Neuron (in vitro differentiated cells): ENCODE measurements around the gene SP100.

ENCODE experiments used
- H2AFZ ChIP-seq: one replicate; pipeline ENCODE4 v1.6.1; 2013; ENCODE audit warnings: low read depth, mild to moderate bottlenecking, inconsistent platforms, low read length, moderate library complexity
- H3K27me3 ChIP-seq: one replicate; pipeline ENCODE4 v1.6.1; 2013; ENCODE audit warnings: low read length; ENCODE audit not compliant: insufficient read depth
- H3K36me3 ChIP-seq: one replicate; pipeline ENCODE4 v1.6.1; 2013; ENCODE audit warnings: low read length; ENCODE audit not compliant: insufficient read depth
- H3K4me1 ChIP-seq: one replicate; pipeline ENCODE4 v1.6.1; 2013; ENCODE audit warnings: low read length; ENCODE audit not compliant: insufficient read depth
- H3K4me3 ChIP-seq: 2 replicates; pipeline ENCODE4 v1.5.1; 2013; ENCODE audit warnings: mild to moderate bottlenecking, low read length, moderate library complexity
- H3K9me3 ChIP-seq: one replicate; pipeline ENCODE4 v1.6.1; 2013; ENCODE audit warnings: low read length

SP100 gene

DNA sequence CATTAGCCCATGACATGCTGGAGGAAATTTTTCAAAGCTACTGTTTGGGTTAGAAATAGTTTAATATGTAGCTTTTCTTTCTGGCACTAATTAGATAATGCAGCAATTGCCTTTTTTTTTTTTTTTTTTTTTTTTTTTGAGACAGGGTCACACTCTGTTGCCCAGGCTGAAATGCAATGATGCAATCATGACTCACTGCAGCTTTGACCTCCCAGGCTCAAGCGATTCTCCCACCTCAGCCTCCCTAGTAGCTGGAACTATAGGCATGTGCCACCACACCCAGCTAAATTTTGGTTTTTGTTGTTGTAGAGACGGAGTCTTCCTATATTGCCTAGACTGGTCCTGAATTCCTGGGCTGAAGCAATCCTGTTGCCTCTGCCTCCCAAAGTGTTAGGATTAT lies 136.2 kb downstream of the SP100 start:
- Histone ChIP-seq H3K27me3 (no peaks in the 10 kb centered on the region), H3K36me3 (no peaks in the 10 kb centered on the region), H3K4me1 (no peaks in the 10 kb centered on the region), H2AFZ (no peak overlapping the region), H3K4me3 (no peak overlapping the region), H3K9me3 (no peaks in the 10 kb centered on the region)

DNA sequence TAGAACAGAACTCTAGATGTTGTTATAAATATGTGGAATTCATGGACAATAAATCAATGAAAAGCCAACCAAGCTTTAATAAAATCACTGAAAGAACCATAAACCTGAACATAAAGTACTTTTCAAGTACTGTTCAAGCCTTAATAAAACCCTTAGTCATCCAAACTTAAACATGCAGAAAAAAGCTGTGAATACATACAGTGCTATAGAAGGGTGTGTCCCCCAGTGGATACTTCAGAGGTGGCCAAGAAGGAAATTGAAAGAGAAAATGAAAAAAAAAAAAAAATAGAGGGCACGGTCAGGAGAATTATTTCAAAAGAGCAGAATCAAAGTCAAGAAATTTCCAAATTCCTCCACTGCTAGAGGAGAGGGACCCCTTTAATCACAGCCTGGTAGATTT lies 141.1 kb downstream of the SP100 start:
- Histone ChIP-seq H3K27me3 (no peaks in the 10 kb centered on the region), H3K9me3 (no peaks in the 10 kb centered on the region), H2AFZ (no peak overlapping the region), H3K4me1 (no peaks in the 10 kb centered on the region), H3K36me3 (no peaks in the 10 kb centered on the region), H3K4me3 (no peak overlapping the region)

DNA sequence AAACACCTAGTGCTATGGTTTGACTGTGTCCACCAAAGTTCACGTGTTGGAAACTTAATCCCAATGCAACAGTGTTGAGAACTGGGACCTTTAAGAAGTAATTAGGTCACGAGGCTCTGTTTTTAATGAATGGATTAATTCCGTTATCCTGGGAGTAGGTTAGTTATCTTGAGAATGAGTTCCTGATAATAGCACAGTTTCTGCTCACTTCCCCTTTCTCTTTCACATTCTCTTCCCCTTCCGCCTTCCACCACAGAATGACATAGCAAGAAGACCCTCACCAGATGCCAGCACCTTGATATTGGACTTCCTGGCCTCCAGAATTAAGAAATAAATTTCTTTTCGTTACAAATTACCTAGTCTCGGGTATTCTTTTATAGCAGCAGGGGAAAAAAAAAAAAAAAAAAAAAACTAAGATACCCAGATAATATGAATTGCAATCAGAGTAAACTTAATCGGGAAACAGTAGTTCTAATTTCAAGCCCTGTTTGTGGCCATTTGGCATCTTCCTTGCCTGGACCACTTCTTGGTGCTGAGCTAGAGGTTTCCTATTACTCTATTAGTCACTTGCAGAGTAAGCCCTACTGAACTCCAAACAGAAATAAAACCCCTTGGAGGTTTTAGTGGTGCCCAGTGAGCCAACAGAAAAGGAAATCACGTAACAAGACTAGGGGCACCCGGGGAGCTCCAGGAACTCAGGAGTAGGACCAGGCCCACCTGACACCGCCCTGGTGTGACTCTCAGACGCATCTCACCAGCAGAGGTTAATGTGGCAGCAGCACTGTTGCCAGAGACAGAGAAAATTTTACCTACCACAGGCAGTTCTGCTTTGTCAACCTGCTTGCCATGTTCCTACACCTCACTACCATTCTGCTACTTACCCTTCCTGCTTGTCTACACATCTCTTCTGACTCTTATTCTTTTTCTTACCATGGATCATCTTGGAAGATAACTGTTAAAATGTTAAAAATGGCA lies 149.1 kb downstream of the SP100 start:
- no peaks in the 10 kb centered on the region for H3K36me3 ChIP-seq
- no peaks in the 10 kb centered on the region for H3K27me3 ChIP-seq
- no peak overlapping the region for H2AFZ ChIP-seq
- H3K4me1 ChIP-seq = no peaks in the 10 kb centered on the region
- H3K9me3 ChIP-seq = no peaks in the 10 kb centered on the region
- H3K4me3 ChIP-seq = no peak overlapping the region

DNA sequence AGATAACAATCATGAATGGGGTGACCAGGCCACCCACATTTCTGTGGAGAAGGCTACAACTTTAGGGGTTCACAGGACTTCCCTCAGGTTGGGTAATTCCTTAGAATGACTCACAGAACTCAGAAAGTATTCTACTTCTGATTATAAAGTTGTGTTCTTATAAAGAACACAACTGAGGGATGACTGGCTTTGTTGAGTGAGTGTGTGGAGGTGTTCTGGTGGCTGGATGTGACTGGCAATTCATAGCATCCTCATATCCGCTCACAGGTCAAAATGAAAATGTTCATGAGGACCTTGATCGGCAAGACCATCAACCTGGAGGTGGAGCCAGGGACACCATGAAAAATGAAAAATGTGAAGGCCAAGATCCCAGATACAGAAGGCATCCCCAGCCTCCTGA lies 153.3 kb downstream of the SP100 start:
- Histone ChIP-seq H3K9me3 (no peaks in the 10 kb centered on the region), H3K4me3 (no peak overlapping the region), H3K36me3 (no peaks in the 10 kb centered on the region), H2AFZ (no peak overlapping the region), H3K27me3 (no peaks in the 10 kb centered on the region), H3K4me1 (no peaks in the 10 kb centered on the region)

DNA sequence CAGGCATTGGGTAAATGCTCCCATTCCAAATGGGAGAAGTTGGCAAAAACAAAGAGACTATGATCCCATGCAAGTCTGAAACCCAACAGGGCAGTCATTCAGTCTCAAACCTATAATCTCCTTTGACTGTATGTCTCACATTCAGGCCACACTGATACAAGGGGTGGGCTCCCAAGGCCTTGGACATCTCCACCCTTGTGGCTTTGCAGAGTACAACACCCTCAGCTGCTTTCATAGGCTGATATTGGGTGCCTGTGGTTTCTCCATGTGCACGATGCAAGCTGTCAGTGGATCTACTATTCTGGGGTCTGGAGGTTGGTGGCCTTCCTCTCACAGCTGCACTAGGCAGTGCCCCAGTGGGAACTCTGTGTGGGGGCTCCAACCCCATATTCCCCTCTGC lies 155.0 kb downstream of the SP100 start:
- Histone ChIP-seq H3K9me3 (no peaks in the 10 kb centered on the region), H3K36me3 (no peaks in the 10 kb centered on the region), H3K27me3 (no peaks in the 10 kb centered on the region), H3K4me3 (no peak overlapping the region), H3K4me1 (no peaks in the 10 kb centered on the region), H2AFZ (no peak overlapping the region)

DNA sequence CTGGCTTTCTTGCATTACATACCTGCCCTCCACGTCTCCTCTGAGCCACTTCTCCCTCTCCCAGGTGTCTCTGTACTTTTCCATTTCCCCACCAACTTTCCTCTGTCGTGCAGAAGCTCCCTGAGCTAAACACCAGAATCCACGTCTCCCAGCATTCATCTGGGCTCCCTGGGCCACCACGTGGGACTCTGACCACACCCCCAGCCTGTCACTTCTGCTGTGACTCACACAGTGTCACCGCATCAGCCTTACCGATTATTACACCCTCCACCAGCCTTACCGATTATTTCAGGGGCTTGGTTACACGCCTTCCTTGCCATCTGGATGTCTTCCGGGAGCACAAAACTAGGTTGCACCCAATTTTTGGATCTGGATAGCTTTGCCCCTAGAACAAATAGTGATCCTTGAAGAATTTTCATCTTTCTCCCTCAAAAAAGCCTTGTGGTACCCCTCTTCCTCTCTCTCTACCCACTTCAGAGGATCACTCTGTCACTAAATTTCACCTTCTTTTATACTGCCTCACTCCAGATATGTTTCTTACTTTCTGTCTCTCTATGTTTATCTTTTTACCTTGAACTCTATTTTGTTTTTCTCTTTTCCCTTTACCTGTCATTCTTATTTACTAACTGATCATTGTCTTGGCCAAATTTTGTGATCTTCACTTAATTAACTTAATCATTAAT lies 159.8 kb downstream of the SP100 start:
- H3K9me3 ChIP-seq = no peaks in the 10 kb centered on the region
- peak overlapping the region; percentile 33 for H2AFZ ChIP-seq
- H3K4me1 ChIP-seq = no peaks in the 10 kb centered on the region
- no peak overlapping the region for H3K4me3 ChIP-seq
- no peaks in the 10 kb centered on the region for H3K27me3 ChIP-seq
- H3K36me3 ChIP-seq = no peaks in the 10 kb centered on the region

DNA sequence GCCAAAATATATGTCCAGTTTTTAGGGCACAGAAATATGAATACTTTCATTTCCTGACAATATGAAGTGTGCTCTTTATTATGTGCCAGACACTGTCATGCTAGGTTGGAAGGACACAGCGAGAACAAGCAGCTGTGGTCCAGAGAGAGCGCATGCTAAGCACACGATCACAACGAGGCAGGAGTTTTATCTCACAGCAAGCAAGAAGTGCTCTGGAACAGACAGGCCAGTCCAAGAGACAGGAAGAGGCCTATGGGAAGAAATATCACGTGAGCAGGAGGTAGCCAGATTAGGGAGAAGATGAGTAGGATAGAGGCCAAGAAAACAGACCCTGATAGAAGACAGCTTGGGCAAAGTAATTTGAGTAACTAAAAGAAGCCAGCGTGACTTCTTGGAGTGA lies 161.1 kb downstream of the SP100 start:
- H3K36me3 ChIP-seq = no peaks in the 10 kb centered on the region
- no peaks in the 10 kb centered on the region for H3K27me3 ChIP-seq
- no peak overlapping the region for H2AFZ ChIP-seq
- no peaks in the 10 kb centered on the region for H3K4me1 ChIP-seq
- no peaks in the 10 kb centered on the region for H3K9me3 ChIP-seq
- H3K4me3 ChIP-seq = no peak overlapping the region

DNA sequence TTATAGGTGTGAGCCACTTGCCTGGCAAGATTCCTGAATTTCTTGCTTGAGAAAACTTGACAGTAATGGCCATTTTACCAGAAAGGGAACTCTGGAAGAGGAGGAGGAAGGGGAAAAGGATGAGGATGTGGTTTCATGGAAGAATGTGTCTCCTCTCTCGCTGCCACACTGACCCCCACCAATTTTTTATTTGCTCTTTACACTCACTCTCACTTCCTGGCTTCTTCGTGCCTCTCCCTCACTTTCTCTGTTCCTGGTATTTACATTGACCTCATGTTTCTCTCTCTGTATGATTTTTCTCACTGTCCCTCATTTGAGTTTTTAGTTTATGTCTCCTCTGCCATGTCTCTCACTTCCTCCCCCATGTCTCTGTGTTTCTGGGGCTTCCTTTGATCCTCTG lies 162.1 kb downstream of the SP100 start:
- Histone ChIP-seq H3K4me1 (no peaks in the 10 kb centered on the region), H3K9me3 (no peaks in the 10 kb centered on the region), H3K36me3 (no peaks in the 10 kb centered on the region), H3K27me3 (no peaks in the 10 kb centered on the region), H2AFZ (no peak overlapping the region), H3K4me3 (no peak overlapping the region)

DNA sequence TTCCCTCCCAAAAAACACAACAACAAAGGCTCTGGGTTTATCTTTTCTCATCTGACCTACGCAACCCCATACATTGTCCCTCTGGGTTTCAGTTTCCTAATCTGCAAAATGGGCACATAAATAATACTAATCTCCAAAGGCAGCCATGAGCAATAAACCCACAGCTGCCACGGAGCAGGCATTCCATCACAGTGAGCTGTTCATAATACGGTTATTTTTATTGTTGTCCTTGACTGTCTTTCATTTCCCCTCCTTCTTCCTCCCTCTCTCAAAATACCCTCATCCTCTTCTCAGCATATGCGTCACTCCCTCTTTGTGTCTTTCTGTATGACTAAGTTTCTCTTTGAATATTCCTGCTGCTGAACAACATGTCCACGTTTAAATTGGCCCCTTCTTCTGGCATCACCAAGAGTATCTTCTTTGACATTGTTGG lies 166.9 kb downstream of the SP100 start:
- H3K4me1 ChIP-seq = no peaks in the 10 kb centered on the region
- H3K27me3 ChIP-seq = no peaks in the 10 kb centered on the region
- no peaks in the 10 kb centered on the region for H3K36me3 ChIP-seq
- no peak overlapping the region for H2AFZ ChIP-seq
- H3K4me3 ChIP-seq = no peak overlapping the region
- H3K9me3 ChIP-seq = no peaks in the 10 kb centered on the region

DNA sequence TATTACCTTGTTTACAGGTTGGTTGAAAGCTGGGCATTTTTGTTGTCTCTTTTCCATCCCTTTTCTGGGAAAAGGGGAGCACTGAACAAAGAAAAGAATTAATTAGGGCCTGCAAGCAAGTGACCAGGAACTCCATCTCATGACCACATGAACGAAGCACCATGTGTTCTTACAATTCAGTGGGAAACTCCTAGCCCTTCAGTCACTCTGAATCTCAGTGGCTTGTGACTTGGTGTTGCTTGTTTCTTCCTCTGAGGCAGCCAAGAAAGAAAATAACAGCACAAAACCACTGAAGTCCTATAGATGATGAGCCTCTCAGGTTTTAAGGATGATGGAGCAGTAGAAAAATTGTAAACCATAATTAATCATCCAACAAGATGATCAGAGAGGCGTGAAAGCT lies 167.6 kb downstream of the SP100 start:
- no peak overlapping the region for H3K4me3 ChIP-seq
- no peaks in the 10 kb centered on the region for H3K4me1 ChIP-seq
- no peaks in the 10 kb centered on the region for H3K27me3 ChIP-seq
- H2AFZ ChIP-seq = no peak overlapping the region
- no peaks in the 10 kb centered on the region for H3K36me3 ChIP-seq
- no peaks in the 10 kb centered on the region for H3K9me3 ChIP-seq

DNA sequence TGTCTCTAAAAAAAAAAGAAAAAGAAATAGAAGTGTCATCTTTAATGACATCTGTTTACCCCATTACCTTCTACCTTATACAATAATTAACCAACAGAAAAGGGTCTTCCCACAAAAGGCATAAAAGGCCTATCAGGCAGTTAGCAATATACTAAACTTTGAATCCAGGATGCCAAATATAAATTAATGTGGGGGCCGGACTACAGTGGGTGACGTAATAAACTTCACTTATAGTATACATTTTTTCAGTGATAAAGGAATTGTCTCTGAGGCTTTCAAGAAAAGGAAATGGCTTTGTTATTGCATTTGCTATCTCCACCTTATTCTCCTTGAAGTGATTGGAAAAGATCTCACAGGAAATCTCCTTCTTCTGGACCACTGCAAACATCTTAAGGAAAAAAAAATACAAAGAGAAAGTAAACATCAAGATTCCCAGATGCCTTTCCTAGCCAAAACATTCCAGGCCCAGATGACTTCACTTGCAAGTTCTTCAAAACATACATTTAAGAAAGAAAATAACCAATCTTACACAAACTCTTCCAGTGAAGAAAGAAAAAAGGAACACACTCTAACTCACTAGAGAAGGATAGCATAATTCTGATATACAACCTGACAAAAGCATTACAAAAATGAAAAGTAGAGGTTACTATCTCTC lies 170.5 kb downstream of the SP100 start:
- Histone ChIP-seq H3K9me3 (no peaks in the 10 kb centered on the region), H3K4me1 (no peaks in the 10 kb centered on the region), H3K36me3 (no peaks in the 10 kb centered on the region), H3K4me3 (no peak overlapping the region), H3K27me3 (no peaks in the 10 kb centered on the region), H2AFZ (no peak overlapping the region)

DNA sequence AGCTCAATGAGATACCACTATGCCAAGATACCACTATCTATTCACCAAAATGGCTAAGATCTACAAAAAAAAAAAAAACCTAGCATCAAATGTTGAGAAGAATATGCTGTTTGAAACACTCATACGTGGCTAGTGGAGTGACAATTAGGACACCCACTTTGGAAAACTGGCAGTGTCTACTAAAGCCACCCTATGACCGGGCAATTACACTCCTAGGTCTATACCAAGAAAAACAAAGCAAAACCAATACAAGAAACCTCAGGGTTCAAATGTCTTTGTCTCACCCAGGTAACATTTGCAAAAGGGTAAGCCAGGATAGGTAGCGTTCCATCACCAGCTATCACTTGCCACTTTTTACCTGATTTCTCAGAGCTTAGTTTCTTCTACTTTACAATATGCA lies 173.0 kb downstream of the SP100 start:
- H3K36me3 ChIP-seq = no peaks in the 10 kb centered on the region
- H3K4me3 ChIP-seq = no peak overlapping the region
- no peaks in the 10 kb centered on the region for H3K9me3 ChIP-seq
- H3K4me1 ChIP-seq = no peaks in the 10 kb centered on the region
- no peak overlapping the region for H2AFZ ChIP-seq
- no peaks in the 10 kb centered on the region for H3K27me3 ChIP-seq

DNA sequence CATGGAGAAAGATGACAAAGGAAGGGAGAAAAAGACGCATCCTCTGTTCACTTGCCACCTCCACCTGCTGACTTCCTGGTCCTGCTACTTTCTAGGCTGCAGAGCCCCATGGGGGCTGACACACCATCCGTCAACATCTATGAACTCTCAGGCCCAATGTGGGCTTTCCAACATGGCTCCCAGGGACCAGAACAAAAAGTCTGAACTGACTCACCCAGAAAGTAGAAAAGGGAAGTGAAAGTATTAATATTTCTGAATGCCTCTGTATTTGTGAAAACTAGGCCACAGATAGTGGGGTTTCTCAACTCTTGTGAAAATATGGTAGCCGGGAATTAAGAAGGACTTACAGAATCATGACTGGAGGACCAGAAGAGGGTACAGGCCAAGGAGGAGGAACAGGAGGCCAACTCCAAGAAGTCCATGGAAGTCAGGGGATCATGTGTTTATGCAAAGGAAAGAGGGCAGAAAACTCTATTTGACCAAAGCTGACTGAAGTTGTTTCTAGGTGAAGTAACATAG lies 173.6 kb downstream of the SP100 start:
- H2AFZ ChIP-seq = no peak overlapping the region
- H3K9me3 ChIP-seq = no peaks in the 10 kb centered on the region
- H3K36me3 ChIP-seq = no peaks in the 10 kb centered on the region
- no peaks in the 10 kb centered on the region for H3K4me1 ChIP-seq
- H3K4me3 ChIP-seq = no peak overlapping the region
- H3K27me3 ChIP-seq = no peaks in the 10 kb centered on the region
